ENCODE data around the gene TMEM72.

DNA sequence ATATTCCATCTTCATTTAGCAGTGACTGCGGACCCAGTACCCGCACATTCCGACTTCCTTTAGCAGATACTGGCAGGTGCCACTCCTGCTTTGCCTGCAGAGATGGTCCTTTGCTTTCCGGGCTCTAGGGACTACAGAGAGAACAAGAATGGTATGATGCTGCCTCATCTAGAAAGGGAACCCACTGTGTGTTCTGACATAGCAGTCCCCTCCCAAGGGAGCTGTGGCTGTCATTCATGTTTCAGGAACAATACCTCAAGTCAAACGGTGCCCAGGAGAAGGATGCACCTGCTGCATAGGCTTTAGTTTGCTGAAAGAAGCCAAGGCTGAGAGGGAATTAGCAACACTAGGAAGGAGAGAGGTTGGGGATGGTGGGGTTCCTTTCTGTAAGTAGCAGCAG lies 15.9 kb upstream of the TMEM72 start:
- TF ChIP-seq GATA2 (IDR thresholded peaks at IDR 0.05; ENCODE audit: low read depth, low read length) (no peak), GATA3 (IDR thresholded peaks at IDR 0.05; ENCODE audit: low read depth, low read length) (no peak)

Data from SH-SY5Y (cell line).